ENCODE measurements around the gene CYB5R3.

Gene CYB5R3

DNA sequence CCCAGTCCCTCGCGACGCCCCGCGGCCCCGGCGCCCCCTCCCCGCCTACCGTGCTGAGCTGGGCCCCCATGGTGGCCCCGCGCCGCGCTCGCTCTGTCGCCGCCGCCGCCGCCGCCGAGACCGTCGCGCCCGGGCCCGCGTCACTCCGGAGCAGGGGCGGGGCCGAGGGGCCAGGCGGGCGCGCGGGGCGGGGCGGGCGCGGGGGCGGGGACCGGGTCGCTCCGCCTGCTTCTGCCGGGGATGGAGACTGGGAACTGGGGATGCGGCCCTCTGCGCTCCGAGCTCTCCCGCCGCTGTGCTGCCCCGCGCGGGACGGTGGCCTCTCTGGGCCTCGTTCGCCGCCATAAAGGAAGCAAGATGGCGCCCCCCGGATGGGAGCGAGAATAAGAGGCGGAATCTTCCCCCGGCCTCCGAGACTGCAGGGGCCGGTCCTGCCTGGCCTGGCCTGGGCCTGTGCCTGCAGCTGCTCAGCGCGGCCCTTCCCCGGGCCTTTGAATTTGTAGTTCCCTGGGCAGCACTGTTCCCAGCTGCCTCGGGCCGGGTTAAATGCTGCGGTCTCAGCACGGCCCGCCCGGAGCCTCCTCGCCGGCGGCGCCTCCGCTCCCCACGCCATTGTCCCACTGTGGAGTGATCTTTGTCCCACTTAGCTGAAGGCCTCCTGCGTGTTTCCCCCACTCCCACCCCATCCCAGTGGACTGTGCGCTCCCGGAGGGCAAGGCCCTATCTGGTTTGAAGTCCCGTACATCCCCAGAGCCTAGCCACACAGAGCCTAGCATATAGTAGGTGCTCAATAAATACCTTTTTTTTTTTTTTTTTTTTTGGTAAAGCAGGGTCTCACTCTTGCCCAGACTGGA is at the start of gene CYB5R3:
Gene CYB5R3, minus strand, starts transcription at position 147 of the 854 bp plus-strand sequence. Its CDS starts 77 bp downstream, at position 70.
- DNase-seq = peak; percentile 52

DNA sequence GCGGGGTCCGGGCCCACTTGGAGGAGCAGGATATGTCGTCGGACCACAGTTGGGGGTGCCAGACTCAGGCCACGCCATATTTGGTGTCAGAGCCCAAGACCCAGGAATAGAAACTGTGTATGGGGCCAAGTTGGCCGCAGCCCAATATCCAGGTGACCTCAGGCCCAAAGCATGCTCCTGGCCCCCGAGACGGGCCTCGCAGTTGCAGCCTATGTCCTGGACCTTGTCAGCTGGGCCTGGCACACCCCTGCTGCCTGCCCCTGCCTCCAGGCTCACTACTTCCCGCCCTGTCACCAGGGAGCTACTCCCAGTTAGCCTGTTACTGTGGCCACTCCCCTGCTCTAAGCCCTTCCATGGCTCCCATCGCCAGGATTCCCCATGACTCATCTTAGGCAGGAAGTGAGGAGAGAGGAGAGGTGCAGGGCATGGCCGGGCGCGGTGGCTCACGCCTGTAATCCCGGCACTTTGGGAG is 48.4 kb upstream of the CYB5R3 start:
- DNase-seq = no peak

- no peak for DNase-seq
Measured at GRCh38 chr22:42696331-42696967, 47.3 kb upstream of the CYB5R3 start.

DNA sequence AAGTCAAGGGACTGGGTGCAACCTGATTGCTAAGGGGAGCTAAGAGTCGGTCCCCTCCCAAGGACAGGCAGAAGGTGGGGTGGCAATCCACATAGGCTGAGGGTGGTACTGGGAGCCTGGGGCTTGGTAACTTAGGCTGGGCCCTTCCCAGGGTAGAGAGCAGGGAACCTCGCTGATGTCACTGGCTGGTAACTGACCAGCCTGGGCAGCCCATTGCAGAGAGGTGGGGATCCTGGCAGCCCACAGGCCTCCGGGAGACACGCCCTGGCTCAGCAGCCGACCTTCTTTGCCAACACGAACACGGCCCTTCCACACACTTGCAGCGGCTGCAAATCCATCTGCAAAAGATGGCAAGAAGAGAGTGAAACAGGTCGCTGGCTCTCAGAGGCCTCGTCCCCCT is 46.1 kb upstream of the CYB5R3 start:
- no peak for DNase-seq

GRCh38 chr22:42693763-42694683 is 44.8 kb upstream of the CYB5R3 start:
- no peak for DNase-seq

GRCh38 chr22:42693055-42693762 is 44.0 kb upstream of the CYB5R3 start:
- DNase-seq = no peak

GRCh38 chr22:42692239-42693054 is 43.3 kb upstream of the CYB5R3 start:
- DNase-seq = no peak

GRCh38 chr22:42691440-42691839 is 42.2 kb upstream of the CYB5R3 start:
- no peak for DNase-seq

DNA sequence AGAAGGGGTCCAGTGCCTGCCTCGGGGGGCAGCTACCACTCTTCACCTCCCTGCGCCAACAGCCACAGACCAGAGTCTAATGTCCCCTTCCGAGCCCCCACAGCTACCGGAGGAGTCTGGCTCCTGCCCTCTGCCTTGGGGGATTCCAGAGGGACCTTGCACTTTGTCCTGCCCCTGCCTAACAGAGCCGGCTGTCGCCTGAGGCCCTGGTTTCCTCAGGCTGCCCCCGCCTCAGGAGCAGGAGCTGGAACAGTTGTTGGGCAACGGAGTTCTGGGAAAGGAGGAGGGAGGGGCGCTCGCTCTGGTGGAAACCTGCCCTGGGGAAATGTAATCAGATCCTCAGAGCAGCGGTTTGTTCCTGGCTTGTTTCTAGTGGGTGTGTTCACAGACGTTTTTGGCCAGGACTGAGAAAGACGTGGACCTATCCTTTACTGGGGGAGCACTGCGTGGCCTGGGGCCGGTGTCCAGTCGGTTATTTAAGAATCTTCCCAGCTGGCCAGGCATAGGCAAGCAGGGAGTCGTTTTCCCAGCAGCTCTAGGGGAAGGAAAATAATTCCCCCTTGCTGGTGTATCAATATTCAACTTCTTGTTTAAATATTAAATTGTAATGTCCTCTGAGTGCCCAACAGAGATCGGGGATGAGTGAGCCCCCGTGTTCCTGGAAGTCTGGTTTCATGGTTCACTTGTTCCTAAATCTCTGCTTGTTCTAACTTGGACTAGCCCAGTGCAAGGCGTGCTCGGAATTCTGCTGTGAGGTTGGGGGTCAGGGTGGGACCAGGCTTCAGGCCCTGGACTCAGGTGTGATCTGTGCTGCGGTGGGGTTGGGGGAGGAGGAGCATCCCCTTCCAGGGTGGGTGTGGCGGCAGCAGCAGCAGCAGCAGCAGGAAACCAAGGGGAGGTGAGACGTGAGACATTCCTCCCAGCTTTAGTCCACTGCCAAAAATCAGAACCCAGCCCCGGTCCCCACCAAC is 39.3 kb upstream of the CYB5R3 start:
- DNase-seq = no peak

- no peak for DNase-seq
Measured at GRCh38 chr22:42686756-42687491, 37.7 kb upstream of the CYB5R3 start.

DNA sequence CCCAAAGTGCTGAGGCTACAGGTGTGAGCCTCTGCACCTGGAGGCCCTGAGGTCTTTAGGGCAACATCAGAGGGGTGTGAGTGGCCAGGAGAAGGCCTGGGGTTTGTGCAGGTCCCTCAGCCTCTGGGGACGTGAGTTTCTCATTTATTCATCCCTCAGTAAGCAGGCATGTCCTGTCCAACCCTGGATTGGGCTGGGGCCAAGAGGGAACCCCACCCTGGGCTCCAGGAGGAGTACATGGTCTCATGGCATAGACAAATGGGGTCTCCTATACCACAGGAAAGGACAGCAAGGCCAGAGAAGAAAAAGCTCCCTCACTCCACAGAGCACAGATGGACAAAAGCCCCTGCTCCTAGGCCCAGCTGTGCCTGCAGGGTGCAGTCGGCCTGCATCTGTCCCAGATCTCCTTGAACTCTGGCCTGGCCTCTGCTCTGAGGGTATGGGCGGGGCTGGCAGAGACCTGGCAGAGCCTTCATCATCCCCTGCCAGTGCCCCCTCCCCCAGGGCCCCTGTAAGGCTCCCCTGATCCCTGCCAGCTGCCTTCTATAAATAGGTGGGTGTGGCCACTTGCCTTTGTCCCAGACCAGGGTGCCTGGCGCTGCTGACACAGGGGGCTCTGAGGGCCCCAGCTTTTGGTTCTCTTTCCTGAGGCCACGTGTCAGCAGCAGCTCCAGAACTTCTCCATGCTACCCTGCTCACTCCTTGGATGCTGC is 36.9 kb upstream of the CYB5R3 start:
- DNase-seq = no peak

DNA sequence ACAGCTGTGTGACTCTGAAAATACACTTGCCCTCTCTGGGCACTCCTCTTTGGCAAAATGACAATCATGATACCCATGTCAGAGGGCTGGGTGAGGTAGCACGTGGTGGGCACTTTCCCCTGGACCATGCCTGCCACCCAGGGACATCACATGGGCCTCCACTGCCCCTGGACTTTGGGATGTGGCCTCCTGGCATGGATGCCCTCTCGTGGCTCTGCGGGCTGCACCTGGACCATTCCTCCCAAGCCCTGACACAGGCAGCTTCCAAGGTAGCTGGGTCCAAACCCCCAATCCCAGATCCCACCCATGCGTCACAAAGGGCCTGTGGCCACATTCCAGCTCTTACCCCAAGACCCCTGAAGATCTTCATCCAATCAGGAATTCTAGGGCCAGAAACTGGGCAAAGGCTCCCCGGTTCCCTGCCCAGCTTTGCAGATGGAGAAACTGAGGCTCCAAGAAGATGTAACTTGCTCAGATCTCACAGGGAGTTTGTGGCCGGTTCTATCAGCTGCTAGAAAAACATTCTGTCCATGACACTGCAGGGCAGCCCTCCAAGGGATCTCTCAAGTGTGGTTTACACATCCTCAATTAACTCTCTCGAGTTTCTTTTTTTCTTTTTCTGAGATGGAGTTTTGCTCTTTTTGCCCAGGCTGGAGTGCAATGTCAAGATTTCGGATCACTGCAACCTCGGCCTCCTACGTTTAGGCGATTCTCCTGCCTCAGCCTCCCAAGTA is 35.4 kb upstream of the CYB5R3 start:
- no peak for DNase-seq

- DNase-seq = no peak
Measured at GRCh38 chr22:42683578-42684283, 34.5 kb upstream of the CYB5R3 start.

DNA sequence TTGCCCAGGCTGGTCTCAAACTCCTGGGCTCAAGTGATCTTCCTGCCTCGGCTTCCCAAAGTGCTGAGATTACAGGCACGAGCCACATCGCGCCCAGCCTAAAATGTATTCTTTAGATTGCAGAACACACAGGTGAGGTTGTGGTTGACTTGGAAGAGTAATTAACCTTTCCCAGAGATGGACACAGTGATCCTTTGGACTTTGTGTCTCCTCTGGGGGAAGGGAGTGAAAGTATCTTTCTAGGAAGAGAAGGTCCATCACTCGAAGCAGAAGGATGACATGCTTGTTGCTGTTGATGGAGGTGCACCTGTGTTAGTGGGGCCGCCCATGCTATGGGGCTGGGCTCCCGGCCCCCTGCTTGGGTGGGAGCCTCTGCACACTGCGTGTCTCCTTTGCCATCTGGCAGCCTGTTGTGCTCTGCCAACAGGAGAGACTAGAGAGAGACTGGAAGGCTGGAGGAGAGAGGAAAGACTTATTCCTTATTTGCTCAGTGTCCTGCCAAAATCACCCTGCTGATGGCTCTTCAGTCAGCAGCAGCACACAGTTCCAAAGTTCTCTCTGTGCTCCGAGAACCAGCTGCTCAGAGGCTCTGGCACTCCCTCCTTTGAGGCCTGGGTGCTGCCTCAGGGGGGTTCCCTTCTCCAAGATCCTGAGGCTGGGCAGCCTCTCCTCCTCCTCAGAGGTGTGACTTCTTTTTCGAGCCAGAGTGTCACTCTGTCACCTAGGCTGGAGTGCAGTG is 33.1 kb upstream of the CYB5R3 start:
- no peak for DNase-seq

DNA sequence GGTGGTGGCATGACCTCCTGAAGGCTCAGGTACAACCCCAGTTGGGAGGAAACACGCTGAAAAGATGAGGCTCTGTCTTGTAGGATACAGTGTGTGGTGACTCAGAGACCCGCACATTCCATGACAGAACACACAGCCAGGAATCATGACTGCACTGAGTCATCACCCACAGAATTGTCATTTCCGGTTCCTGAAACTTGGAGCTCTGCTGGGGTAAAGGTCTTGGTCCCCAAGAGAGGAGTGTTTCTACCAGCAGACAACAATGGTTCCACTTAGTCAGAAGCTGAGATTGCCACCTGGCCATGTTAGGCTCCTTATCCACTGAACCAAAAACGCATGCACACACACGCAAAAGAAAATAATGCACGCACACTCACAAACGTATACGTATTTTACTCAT is 31.5 kb upstream of the CYB5R3 start:
- DNase-seq = no peak

- no peak for DNase-seq
Measured at GRCh38 chr22:42679691-42680090, 30.5 kb upstream of the CYB5R3 start.

DNA sequence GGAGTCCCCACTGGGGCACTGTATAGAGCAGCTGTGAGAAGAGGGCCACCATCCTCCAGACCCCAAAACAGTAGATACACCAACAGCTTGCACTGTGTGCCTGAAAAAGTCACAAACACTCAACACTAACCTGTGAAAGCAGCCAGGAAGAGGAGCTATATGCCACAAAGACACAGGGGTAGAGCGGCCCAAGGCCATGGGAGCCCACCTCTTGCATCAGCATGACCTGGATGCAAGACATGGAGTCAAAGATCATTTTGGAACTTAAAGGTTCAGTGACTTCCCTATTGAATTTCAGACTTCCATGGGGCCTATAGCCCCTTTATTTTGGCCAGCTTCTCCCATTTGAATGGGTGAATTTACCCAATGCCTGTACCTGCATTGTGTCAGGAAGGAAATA is 29.7 kb upstream of the CYB5R3 start:
- no peak for DNase-seq

All from CD4-positive, alpha-beta T cell treated with Interleukin-4 for 4 hours (primary cell).